NCI-H1930 (cell line): Measurements from ENCODE around the gene KCNMA1.
"Not testable (repeated sequence)": the region's sequence is repeated elsewhere in the genome, so short reads cannot be mapped to it uniquely, and the experiment has no call there.

Source experiments
- DNase-seq, 2 experiments: peaks; one replicate each; lab custom pipeline; 2025; lab: John Stamatoyannopoulos, UW

The KCNMA1 gene

DNA sequence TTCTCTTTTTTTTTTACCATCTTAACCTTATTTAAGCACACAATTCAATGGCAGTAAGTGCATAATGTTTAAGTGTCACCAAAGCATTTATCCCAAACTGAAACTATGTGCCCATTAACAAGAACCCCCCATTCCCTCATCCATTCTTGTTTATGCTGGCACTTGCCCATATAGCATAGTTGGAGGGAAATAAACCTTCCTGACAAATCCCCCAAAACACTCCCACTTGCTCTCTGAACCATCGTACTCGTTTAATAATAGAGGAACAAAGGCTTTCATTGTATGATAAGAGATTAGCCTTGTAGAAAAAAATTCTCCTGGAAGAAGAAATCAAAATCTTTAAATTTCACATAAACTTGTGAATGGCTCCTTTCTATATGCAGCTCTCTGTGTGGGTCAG, 26.4 kb upstream of the KCNMA1 start:
- DNase-seq, result no peak

DNA sequence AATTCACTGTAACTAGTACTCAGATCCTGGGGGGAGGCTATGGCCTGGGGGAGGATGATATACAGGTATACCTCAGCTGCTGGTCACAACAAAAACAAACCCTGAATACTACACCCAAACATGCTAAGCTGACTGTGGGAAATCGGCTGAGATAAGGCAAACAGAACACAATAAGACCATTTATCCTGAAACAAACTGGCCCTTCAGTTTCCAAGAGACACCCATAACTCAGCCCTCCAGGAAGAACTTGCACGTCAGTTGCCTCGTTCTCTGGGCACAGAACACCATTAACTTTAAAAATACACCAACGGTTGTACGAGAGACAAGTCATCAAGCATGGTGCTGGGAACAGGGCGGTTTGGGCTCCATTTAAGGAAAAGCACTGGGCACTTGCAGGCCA, 24.1 kb upstream of the KCNMA1 start:
- no peak for DNase-seq

DNA sequence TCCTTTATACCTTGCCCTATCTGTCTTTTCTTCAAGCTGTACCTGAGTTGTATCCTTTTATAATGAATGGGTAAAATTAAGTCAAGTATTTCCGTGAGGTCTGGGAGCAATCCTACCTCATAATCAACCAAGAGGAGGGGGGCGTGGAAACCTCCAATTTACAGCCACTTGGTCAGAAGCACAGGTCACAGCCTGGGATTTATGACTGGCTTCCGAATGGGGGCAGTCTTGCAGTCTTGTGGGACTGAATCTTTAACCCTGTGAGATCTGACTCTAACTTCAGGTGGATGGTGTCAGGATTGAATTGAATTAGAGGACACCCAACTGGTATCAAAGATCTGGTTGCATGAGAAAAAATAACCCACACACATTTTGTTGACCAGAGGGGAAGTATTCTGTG, 23.5 kb upstream of the KCNMA1 start:
- DNase-seq, result no peak

DNA sequence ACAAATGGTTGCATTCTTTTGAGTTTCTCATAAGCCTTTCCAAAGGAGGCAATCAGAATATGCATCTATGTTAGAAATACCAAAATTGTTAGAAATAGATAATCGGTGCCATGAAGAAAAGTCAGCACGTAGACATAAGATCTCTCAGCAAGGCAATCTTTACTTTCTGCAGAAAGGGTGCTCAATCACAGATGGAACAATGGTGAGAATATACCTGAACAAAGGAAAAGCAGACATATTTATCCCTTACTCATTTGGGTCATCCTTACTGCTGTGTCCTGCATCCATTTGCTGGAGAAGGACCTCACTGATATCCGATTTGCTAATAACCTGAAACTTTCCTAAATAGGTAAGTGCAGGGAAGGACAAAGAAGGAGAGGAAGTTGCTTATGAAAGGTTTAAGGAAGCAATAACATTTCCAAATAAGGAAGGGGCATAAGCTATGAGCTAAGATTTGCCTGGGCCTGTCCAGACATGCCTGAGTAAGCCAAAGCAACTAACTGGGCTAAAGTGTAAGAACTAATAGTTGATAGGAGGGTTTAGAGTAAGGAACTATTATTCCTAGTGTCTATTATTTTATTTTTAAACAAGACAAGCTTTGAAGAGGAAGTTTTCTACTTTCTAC, 21.6 kb upstream of the KCNMA1 start:
- not testable (repeated sequence) for DNase-seq

DNA sequence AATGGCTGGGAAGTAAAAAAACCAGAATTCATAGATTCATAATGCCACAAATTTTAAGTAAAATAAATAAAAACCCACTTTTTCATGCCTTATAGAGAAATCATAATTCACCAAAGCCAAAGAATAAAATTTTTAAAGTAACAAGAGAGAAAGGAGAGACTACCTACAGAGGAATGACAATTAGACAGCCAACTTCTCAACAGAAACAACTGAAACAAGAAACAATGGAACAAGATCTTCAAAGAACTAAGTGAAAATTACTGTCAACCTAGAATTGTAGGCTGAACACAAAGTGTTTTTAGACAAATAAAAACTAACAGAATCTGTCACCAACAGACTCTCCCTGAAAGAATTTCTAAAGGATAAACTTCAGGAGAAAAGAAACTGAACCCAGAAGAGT, 15.6 kb upstream of the KCNMA1 start:
- no peak for DNase-seq

DNA sequence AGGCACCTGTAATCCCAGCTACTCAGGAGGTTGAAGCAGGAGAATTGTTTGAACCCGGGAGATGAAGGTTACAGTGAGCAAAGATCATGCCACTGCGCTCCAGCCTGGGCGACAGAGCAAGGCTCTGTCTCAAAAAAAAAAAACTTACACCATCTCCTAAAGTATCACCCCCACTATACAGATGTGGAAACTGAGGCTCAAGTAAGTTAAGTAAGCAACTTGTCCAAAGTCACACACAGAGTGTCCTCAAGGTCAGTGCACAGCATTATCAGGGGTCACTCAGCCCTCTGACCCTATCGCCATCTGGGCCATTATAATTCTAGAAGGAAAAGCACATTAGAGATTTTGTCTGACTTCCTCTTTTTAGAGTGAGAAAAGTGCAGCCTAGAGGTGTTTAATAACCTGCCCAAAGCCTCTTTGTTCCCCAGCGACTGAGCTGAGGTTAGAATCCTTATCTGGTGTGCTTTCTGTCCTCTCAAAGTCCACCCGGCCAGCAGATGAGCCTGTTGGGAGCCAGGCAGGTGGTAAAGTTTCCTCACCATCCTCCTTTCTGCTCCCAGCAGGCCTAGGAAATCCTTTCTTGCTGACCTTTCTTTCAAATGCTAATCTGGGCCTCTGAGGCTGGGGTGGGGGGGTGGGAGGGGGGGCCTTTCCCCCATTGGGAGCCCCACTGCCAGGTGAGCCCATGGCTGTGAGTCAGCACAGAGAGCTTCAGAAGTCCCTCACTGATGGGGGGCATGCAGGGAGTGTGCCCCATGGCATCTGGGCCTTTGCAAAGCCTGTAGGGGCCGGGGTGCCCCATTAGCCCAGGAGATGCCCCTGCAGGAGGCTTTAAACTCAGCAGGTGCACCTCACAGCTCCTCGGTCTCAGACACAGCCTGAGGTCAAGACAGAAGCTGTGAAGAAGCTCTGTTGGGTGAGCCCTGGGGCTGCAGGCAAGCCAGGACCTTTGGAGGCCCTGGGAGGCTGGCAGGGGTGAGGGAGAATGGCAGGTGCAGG, 12.0 kb upstream of the KCNMA1 start:
- no peak for DNase-seq

DNA sequence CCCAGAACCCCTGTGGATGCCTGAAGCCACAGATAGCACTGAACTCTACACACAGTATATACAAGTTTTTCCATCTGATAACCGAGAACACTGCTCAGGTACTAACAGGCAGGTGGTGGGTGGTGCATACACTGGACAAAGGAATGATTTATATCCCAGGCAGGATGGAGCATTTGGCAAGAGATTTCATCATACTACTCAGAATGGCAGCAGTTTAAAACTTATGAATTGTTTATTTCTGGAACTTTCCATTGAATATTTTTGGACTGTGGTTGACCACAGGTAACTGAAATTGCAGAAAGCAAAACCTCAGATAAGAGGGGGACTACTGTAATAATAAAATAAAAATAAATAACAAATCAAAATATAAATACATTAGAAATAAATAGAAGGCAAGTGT, 10.9 kb upstream of the KCNMA1 start:
- no peak for DNase-seq

DNA sequence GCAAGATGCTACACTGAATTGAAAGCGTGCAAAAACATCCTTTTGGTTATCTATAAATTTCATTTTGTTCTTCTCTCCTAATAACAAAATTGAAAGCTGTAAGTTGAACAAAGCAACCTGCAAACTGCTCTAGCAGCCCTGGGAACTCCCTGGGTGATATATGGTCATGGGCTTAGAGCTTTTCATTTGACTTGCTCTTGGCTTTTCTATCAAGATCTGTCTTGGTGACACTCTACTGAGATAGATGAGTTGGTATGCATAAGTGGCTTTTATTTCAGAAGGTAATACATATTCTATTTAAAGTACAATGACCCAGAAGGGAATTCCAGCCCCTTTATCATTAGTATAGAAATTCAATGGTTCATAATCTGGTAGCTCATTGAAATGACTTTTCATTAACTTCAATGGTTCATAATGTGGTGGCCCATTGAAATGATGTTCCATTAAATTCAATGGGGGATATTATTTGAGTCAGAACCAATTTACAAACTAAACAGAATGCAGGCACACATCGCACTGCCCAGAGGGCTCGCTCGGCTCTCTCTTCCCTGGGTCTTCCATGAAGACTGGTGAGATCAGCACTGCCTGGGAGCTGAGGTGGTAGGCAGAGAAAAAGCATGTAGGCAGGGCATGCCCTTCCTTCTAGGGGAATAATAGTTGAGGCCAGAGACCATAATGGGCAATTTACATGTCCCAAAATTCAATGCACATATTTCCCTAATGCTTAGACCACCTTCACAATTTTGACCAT, 10.1 kb upstream of the KCNMA1 start:
- DNase-seq, result no peak

DNA sequence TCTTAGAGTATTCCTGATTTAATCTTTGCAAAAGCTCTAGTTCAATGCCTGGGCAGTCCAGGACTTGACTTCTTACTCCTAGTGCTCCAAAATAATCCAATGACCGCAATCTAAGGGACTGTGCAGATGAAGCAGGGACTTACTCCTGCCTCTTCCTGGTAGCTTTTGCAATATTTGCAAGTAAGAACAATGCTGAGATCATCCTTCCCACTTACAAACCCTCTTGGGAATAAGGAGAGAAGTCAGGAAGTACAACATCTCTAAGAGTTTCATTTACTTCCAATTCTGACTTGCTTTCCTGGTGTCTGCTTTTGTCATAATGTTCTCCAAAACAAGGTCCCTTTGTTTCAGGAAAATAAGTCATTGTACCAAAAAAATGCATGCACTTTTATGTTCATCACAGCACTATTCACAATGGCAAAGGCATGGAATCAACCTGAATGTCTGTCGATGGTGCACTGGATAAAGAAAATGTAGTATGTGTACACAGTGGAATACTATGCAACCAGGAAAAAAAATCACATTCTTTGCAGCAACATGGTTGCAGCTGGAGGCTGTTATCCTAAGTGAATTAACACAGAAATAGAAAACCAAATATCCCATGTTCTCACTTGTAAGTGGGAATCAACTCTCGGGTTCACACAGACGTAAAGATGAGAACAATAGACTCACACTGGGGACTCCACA, 7.1 kb upstream of the KCNMA1 start:
- DNase-seq, result no peak

DNA sequence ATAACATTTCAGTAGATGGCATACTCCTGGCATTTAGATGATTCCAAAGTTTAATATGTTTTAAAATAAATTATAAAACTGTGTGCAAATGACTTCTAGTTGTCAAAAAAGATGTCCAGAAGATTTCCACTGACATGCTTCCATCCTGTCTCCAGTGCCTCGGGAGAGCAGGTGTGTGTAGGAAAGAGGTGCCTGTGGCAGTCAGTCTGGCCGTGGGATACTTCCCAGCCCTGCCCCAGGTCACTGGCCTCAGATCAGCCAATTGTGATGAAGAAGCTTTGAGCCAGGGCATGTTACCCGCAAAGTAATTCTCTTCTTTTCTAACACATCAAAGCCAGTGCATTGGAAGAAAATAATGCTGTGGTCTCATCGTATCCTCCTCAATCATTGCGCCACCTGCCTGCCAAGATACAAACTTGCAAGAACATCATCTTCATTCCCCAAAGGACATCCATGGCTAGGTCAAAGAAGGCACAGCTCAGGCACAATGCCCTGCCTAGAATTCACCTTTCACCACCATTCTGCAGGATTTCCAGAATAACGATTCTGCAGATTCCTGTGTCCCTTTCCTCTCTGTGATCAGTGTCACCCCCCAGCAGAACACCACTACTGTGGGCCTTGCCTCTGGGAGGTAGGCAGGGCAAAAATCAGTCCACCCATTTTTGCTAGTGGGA, 6.3 kb upstream of the KCNMA1 start:
- DNase-seq, result no peak

DNA sequence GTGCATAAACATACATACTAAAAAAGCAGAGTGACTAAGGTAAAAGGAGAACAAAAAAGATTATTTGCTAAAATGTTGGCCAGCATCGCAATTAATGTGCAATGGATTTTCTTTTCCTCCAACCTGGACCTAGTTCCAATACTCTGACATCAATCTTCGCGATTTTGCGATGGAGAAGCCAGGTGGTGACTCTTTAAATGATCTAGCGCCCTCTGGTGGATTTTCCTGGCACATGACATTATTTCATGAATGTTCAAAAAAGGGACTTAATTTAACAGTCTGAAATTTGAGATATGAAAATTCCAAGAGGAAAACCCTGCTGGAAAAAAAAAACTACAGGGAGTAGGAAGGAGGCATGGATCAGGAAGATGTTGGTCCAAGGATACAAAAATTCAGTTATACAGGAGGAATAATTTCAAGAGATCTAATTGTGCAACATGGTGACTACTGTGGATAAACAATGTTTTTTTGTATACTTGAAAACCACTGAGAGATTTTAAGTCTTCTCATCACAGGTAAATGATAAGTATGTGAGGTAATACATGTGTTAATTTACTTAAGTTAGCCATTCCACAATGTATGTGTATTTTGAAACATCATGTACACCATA, 4.3 kb upstream of the KCNMA1 start:
- DNase-seq, result peak; percentile 50 to 77

DNA sequence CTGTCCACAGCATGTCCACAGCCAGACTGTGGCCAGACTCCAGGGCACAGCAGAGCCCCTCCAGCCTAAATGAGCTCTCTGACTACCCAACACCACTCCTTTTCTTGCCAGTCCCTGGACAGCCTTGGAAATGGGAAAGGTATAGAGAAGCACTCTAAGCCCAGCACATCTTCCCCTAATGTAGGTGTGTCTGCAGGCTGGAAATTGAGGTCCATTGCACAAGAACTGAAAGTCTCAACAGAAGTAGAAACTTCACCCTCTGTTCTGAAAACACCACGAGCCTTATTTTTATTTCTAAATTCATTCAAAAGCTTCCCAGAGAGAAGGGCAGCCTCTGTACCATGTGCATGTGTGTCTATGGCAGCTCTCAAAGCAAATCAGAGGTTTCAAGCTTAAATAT, 3.7 kb upstream of the KCNMA1 start:
- no peak for DNase-seq

DNA sequence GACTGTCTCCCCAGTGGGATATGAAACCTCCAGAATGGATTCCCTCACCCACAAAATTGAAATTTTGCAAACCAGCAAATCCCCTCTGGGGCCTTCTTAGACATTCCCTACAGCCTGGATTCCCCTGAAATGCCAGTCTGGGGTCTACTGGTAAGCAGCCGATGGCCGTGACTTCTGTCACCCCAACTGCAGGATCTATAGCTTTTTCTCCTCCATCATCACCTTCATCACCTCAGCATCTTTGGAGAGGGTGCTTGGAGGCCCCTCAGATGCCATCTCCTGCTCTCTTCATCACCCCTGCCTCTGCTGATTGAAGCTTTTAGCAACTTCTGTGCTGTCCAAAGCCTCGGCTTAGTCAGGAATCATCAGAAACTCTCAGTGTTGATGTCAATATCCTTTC, 2.6 kb upstream of the KCNMA1 start:
- no peak for DNase-seq

DNA sequence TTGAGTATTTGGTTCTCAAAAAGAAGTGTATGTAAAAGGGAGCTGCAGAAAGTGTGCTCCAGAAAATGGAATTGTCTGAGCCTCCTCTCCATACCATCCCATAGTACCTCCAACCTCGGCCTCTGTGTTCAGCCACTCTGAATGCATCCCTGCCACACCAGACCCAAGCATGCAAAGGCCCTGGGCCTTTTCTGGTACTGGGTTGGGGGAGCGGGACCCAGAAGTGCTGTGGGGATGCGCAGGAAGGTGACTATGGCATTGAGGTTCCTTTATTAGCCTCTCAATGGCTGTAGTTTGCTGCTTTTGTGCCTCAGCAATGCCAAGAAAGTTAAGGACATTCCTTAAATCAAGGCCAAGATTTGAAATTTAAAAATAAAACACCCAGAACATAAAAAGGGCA, 2.1 kb upstream of the KCNMA1 start:
- DNase-seq, result no peak

DNA sequence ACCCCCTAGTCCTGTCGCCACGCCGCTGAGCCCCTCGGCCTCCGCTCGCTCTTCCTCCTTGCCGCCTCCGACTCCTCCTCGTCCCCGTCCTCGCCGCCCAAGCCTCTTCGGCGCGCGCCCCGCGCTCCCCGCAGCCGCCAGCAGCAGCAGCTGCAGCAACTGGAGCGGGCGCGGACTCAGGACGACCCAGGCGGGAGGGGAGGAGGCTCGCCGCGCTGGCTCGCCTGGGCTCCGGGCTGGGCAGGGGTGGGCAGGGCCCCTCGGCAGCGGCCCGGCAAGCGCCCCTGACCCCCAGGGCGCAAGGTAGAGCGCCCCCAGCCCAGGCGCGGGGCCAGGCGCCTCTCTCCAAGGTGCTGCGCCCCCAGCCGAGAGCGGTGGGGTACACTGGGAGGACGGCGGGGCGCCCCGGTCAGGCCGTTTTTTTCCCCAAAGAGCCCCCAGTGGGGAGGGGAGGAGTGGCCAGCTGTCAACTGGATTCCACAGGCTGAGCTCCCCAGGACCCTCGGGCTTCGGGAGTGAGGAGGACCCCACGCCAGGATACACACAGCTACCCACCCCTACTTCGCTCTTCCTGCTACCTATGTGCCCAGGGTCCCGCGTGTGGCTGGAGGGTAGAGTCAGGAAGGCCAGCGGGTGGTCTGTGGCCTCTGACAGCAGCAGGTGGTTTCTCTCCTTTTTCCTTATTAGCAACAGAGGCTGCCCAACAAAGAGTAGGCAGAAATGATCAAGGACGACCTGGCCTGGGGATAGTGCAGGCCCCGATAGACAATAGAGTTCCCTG, 903 bp upstream of the KCNMA1 start:
- no peak for DNase-seq

DNA sequence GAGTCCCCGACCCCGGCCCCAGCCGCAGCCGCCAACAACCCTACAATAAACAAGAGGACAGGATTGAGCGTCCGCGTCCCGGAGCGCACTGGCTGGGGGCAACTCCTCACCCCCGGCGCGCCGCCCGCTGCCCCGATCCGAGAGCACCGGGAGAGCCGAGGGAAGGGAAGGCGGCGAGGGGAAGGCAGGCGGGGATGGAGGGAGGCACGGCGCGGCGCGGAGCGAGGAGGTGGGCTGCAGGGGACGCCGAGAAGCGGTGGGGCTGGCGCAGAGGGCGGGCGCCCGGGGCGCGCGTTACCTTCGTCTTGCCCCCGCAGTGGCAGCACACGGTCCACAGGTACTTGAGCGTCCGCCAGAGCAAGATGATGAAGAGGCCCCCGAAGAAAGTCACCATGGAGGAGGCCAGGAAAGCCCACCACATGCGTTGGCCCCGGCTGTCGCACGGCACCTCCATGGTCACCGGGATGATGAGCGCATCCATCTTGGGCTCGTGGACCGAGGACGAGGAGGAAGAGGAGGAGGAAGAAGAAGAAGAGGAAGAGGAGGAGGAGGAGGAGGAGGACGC, 559 bp downstream of the KCNMA1 start:
- no peak for DNase-seq

DNA sequence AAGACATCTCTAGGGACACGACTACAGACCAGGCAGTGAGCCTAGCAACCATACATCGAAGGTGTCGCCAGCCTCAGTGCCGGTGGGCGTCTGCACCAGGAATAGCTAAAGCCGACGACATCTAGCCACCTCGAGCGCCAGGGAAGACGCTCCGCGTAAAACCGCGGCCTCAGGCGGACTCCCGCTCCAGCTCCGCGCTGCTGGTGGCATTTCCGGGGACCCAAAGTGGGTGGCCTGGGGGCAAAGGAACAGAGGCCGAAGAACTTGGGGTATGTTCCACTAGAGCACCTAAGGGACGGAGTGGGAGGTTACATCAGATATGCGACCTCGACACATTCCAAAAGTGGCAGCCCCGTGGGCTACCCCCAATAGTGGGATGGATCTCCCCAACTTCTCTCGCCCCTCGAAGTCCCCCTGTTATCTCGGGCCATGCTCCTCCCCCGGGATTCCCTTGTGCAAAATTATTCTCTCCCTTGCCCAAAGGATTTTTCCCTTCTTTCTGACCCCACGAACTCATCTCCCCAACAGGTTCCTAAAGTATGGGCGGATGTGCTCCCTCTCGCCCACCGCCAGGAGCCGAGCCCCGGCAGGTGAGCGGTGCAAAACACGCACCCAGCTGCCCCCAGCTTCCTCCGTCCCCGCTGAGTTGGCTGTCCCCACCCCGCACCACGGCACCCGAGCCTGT, 1.2 kb downstream of the KCNMA1 start:
- no peak for DNase-seq

DNA sequence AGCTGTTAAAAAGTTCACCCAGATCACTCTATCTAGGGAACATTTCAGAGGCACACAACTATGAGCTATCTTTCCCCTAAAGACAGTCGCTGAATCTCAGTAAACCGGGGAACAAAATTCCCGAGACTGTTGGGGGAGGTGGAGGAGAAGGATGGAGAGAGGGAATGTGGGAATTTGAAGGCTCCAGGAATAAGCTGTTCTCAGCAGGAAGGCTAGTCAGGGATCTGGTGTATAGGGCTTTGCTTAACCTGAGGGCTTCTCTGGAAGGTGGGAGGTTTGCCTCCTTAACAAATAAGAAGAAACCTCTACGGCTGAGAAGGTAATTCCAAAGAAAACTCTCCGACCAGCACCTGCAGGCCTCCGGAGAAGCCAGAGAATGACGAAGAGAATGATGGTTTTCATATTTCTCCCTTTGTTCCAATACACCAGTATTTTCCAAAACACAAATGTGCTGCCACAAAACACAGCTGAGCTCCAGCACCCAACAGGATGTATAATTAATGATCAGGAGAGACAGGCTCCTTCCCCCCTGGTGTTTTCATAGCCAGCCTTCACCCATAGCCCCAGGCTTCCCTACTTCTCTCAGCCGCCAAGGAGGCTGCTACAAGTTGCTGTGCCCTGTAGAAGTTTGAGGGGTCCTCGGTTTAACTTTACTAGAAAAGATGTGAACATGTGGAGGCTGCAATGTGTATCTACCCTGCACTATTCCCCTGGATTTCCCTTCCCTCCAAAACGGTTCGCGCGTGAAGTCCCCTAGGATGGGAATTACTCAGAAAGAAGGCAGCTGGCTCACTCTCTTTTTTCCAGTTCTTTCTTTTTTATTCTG, 2.0 kb downstream of the KCNMA1 start:
- no peak for DNase-seq

DNA sequence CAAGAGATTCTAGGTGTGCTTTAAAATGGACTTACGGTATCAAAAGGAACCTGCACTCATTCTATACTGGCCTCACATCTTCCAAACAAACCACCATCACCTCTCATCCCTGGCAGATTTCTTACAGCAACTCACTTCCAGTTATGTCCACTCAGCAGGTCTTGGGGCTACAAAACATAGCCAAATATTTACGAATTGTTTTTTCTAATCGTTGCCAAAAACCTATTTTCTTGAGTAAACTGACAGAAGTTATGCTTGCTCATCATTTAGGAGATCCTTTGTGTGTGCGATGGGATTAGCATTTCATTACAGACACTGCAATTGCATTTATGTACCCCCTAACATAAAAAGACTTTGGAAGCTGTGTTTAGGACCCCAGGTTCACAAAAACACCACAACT, 2.7 kb downstream of the KCNMA1 start:
- DNase-seq, result no peak
